Measurements from ENCODE around the gene SELENOV. TPM values are rescaled to one million over a fixed set of nuclear protein-coding genes. Genes with fewer than 3 reads are reported as not detected.

Gene SELENOV
- not detected for total RNA-seq

GRCh38 chr19:39514840-39515550 lies at the start of gene SELENOV:
Gene SELENOV, plus strand, starts transcription at chr19:39515139. Its CDS starts 74 bp downstream, at chr19:39515213.
- no peaks in the 10 kb centered on the region for H3K36me3 ChIP-seq
- intact Hi-C loops (cut with DNase I) = no loop called here
- DNase-seq = no peak
- no peaks in the 10 kb centered on the region for H3K4me1 ChIP-seq
- H3K27me3 ChIP-seq = peaks cover 26% of the 10 kb centered on the region
- H3K9ac ChIP-seq (ENCODE audit: low read depth in 2 of 2, low read length in 2 of 2) = no peak within 1 kb of the TSS
- TF ChIP-seq CTCF (IDR thresholded peaks at IDR 0.05) = no peak
- no peak within 1 kb of the TSS for H3K27ac ChIP-seq
- H3K9me3 ChIP-seq = no peaks in the 10 kb centered on the region
- H3K4me3 ChIP-seq = peak within 1 kb of the TSS; percentile 2

- H3K27me3 ChIP-seq = no peaks in the 10 kb centered on the region
- intact Hi-C loops (cut with DNase I) = no loop called here
- H3K4me3 ChIP-seq = no peak overlapping the region
- no peaks in the 10 kb centered on the region for H3K4me1 ChIP-seq
- DNase-seq = no peak
- peaks cover 27% of the 10 kb centered on the region for H3K36me3 ChIP-seq
- no peak overlapping the region for H3K27ac ChIP-seq
- no peak overlapping the region for H3K9ac ChIP-seq (ENCODE audit: low read depth in 2 of 2, low read length in 2 of 2)
- no peak for TF ChIP-seq CTCF (IDR thresholded peaks at IDR 0.05)
- H3K9me3 ChIP-seq = no peaks in the 10 kb centered on the region
These were observed 48.8 kb upstream of the SELENOV start for GRCh38 chr19:39465956-39466747.

- no peak for DNase-seq
- Histone ChIP-seq H3K9me3 (no peaks in the 10 kb centered on the region), H3K4me1 (no peaks in the 10 kb centered on the region), H3K36me3 (peaks cover 27% of the 10 kb centered on the region), H3K27ac (no peak overlapping the region), H3K4me3 (no peak overlapping the region), H3K9ac (ENCODE audit: low read depth in 2 of 2, low read length in 2 of 2) (no peak overlapping the region), H3K27me3 (no peaks in the 10 kb centered on the region)
- TF ChIP-seq CTCF (IDR thresholded peaks at IDR 0.05) = no peak
- intact Hi-C loops (cut with DNase I) = no loop called here
These were observed 47.0 kb upstream of the SELENOV start for GRCh38 chr19:39467941-39468340.

- no peak for TF ChIP-seq CTCF (IDR thresholded peaks at IDR 0.05)
- DNase-seq = no peak
- H3K4me1 ChIP-seq = no peaks in the 10 kb centered on the region
- no peaks in the 10 kb centered on the region for H3K9me3 ChIP-seq
- H3K27me3 ChIP-seq = no peaks in the 10 kb centered on the region
- H3K36me3 ChIP-seq = peaks cover 27% of the 10 kb centered on the region
- H3K4me3 ChIP-seq = no peak overlapping the region
- intact Hi-C loops (cut with DNase I) = no loop called here
- no peak overlapping the region for H3K9ac ChIP-seq (ENCODE audit: low read depth in 2 of 2, low read length in 2 of 2)
- H3K27ac ChIP-seq = no peak overlapping the region
These were observed 45.9 kb upstream of the SELENOV start for GRCh38 chr19:39469036-39469435.

GRCh38 chr19:39469567-39469966 lies 45.4 kb upstream of the SELENOV start:
- Histone ChIP-seq H3K27ac (no peak overlapping the region), H3K36me3 (peaks cover 27% of the 10 kb centered on the region), H3K9ac (ENCODE audit: low read depth in 2 of 2, low read length in 2 of 2) (no peak overlapping the region), H3K4me1 (no peaks in the 10 kb centered on the region), H3K9me3 (no peaks in the 10 kb centered on the region), H3K27me3 (no peaks in the 10 kb centered on the region), H3K4me3 (no peak overlapping the region)
- intact Hi-C loops (cut with DNase I) = no loop called here
- no peak for TF ChIP-seq CTCF (IDR thresholded peaks at IDR 0.05)
- DNase-seq = no peak

All from colonic mucosa (tissue), 4 donors.